SH-SY5Y (cell line): ENCODE data around the gene ELAPOR1.

Experiments
- GATA2 ChIP-seq: IDR thresholded peaks from 2 replicates; pipeline ENCODE4 v1.6.1; 2011; ENCODE audit warnings: mild to moderate bottlenecking, low read depth, low read length
- GATA3 ChIP-seq: IDR thresholded peaks from 2 replicates; pipeline ENCODE4 v1.6.1; 2011; ENCODE audit warnings: low read depth, mild to moderate bottlenecking, low read length, moderate library complexity

The ELAPOR1 gene

DNA sequence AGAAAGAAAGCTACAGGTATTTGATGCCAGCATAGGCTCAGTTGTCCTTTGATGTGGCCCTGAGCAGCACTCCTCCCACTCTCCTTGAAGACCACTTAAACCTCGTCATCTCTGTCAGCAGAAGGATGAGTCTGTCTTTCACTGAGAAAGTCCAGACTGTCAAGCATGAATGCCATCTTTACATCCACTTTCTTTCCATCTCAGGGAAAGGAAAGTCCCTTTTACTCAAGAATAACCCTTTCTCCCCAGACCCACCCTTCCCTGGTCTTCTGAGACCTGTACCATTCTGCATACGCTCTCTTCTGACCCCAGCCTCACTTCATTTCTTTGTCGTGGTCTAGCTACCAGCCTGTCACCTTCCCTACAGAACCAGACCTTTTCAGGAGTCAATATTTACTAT lies 4.0 kb upstream of the ELAPOR1 start:
- TF ChIP-seq GATA2 (no peak), GATA3 (no peak)

GRCh38 chr1:109111386-109112055 lies 2.4 kb upstream of the ELAPOR1 start:
- TF ChIP-seq GATA2: no peak
- no peak for TF ChIP-seq GATA3

- TF ChIP-seq GATA3: no peak
- no peak for TF ChIP-seq GATA2
Observed at GRCh38 chr1:109112056-109112651, 1.8 kb upstream of the ELAPOR1 start.

DNA sequence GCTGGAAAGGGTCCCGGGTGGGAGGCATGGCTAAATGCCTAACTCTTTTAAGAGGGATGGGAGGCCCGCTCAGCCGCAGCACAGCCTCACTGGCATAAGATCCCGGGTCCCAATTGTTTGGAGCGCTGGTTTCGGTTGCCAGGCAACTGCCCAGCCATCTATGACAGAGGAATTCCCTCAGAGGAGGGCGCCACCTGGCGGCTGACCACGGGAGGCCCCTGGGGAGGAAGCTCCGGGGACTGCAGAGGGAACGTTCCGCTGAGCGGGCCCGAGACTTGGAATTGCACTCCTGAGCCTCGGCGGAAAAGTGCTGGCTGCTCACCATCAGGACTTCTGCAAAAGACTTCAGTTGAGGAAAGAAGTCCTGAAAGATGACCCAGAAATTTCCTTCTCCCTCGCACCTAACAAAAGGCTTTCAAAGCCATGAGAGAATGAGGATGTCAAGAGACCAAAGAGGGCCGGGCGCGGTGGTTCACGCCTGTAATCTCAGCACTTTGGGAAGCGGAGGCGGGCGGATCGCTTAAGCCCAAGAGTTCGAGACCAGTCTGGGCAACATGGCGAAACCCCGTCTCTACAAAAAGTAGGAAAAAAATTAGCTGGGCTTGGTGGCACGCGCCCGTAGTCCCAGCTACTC lies 1.1 kb upstream of the ELAPOR1 start:
- TF ChIP-seq GATA2 (no peak), GATA3 (no peak)

- TF ChIP-seq GATA2: no peak
- TF ChIP-seq GATA3: no peak
Observed at GRCh38 chr1:109114342-109114674, 393 bp downstream of the ELAPOR1 start.

- TF ChIP-seq GATA3: no peak
- no peak for TF ChIP-seq GATA2
Observed at GRCh38 chr1:109115685-109116084, 1.8 kb downstream of the ELAPOR1 start.

DNA sequence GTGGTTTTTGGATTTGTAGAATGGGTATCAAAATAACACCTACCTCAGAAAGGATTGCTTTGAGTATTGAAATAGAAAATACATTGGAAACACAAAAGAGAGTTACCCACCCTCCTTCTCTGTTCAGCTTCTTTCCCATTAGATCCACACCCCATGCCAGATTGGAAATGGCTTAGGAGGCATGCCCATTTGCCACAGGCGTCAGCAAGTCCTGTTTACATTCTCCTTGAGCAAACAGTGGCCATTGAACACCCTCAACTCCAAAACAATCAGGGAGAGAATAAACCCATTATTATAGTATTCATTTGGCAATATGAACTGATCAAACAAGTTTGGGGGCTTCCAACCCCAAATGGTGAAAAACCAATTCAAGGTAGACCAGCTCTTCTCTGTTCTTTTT lies 2.4 kb downstream of the ELAPOR1 start:
- TF ChIP-seq GATA2 (no peak), GATA3 (no peak)

DNA sequence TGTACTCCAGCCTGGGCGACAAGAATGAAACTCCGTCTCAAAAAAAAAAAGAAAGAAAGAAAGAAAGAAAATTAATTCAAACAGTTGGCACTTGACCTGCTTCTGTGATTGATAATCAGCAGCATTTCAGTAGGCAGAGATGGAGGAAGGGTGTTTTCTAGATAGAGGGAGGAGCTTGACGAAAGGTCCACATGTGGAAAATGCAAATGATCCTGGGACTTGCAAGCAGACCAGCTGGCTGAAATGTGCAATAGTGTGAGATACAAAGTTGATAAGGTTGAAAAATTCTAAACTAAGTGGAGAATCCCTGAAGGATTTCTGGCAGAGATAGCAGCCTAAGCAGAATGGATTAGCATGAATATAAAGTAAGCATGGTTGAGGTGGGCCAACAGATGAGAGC lies 4.2 kb downstream of the ELAPOR1 start:
- no peak for TF ChIP-seq GATA2
- no peak for TF ChIP-seq GATA3

DNA sequence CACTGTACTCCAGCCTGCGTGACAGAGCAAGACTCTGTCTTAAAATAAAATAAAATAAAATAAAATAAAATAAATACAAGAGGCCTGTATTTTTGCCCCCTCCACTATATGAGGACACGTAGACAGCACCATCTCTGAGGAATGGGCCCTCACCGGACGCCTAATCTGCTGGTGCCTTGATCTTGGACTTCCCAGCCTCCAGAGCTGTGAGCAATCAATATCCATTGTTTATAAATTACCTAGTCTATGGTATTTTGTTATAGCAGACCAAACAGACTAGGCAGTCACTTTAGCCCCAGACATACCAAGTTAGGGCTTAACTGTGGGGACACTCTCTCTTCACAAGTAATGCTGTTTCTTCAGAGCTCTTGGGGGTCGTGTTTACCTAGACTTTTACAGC lies 6.4 kb downstream of the ELAPOR1 start:
- no peak for TF ChIP-seq GATA2
- no peak for TF ChIP-seq GATA3

DNA sequence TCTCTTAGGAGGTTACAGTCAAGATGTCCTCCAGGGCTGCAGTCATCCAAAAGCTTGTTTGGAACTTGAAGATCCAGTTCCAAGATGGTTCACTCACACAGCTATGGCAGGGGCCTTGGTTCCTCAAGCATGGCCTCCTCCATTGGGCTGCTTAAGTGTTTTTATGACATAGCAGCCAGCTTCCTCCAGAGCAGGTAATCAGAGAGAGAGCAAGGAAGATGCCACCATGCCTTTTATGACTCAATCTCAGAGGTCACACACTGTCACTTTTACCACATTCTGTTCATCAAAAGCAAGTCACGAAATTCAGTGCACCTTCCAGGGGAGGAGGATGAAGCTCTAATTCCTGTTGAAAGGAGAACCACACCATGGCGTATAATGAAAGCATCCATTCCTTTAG lies 17.1 kb downstream of the ELAPOR1 start:
- no peak for TF ChIP-seq GATA2
- no peak for TF ChIP-seq GATA3

DNA sequence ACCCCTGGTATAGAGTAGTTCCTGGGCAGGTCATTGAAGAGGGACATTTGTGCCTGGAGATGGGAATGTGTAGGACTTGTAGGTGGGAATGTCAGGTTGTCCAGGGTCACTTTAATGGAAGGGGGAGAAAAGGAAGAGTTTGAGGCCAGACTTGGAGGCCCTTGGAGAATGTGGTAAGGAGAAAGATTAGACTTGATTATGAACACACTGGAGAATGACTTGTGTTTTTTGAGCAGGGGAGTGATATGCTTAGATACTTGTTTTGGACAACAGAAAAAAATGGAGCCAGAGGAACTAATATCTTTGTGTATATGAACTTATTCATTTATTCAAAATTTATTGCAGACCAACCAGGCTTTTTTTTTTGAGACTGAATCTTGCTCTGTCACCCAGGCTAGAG lies 17.9 kb downstream of the ELAPOR1 start:
- TF ChIP-seq GATA2: no peak
- TF ChIP-seq GATA3: no peak

DNA sequence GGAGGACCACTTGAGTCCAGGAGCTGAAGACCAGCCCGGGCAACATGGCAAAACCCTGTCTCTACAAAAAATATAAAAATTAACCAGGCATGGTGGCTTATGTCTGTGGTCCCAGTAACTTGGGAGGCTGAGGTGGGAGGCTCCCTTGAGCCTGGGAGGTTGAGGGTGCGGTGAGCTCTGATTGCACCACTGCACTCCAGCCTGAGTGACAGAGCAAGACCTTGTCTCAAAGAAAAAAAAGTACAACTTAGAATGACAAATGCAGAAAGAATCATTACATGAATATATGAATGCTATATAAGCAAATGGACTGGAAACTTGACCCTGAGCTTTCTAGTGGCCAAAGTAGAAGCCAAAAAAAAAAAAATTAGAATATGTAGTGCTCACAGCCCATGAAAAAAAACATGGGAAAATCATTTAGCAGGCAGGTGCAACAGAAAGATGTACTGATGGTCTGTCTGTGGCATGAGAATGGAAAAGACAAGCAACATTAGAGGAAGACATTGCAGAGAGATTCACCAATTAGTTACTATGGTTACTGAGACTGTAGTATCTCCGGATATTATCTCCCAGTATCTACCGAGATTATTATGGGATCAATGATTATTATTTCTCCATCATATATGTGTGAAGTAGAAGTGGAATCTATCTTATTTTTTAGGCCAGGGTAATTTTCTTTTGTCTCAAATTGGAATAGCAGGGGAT lies 19.2 kb downstream of the ELAPOR1 start:
- TF ChIP-seq GATA2 (no peak), GATA3 (no peak)

GRCh38 chr1:109133815-109134214 lies 19.9 kb downstream of the ELAPOR1 start:
- TF ChIP-seq GATA2: no peak
- TF ChIP-seq GATA3: no peak

- TF ChIP-seq GATA3 (no peak), GATA2 (no peak)
Observed at GRCh38 chr1:109134423-109134822, 20.5 kb downstream of the ELAPOR1 start.

- TF ChIP-seq GATA3 (no peak), GATA2 (no peak)
Observed at GRCh38 chr1:109135940-109136339, 22.0 kb downstream of the ELAPOR1 start.
